ENCODE measurements around the gene ABCC11. TPM values are rescaled to one million over a fixed set of nuclear protein-coding genes. Genes with fewer than 3 reads are reported as not detected.
A peak's percentile ranks its signal among the peaks of the same experiment; 100 is the strongest.

Gene ABCC11
- total and polyA plus RNA-seq, 2 of the 13 experiments (the other 11 are each of a cell fraction or from before 2014, with no cell fraction given), result 1.0 to 1.4 TPM

DNA sequence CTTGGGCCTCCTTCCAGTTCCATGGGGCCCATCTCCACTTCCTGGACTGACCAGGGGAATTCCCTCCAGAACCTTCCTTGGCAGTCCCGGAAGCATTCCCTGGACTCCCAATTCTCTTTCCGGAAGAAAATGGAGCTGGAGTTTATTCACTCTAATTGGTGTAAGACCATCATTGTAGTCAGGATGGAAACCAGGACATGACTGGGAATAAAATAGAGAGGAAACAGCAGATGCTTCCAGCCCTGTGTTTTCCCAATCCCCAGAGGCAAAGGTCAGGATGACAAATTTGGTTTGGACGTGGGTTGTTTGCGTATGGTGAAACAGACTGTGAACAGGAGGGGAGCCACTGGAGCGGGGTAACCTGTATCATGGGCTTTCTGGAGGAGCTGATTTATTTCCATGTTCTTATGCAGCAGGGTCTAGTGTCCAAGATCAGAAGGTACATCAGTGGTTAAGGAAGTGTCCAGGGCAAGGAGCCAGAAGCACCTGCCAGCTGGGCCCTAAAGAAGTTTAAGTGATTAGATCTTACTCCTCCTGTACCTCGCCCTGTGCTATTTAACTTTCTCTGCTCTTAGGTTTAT is 11.7 kb downstream of the ABCC11 start (continued):
- TF ChIP-seq, protein P1, sequence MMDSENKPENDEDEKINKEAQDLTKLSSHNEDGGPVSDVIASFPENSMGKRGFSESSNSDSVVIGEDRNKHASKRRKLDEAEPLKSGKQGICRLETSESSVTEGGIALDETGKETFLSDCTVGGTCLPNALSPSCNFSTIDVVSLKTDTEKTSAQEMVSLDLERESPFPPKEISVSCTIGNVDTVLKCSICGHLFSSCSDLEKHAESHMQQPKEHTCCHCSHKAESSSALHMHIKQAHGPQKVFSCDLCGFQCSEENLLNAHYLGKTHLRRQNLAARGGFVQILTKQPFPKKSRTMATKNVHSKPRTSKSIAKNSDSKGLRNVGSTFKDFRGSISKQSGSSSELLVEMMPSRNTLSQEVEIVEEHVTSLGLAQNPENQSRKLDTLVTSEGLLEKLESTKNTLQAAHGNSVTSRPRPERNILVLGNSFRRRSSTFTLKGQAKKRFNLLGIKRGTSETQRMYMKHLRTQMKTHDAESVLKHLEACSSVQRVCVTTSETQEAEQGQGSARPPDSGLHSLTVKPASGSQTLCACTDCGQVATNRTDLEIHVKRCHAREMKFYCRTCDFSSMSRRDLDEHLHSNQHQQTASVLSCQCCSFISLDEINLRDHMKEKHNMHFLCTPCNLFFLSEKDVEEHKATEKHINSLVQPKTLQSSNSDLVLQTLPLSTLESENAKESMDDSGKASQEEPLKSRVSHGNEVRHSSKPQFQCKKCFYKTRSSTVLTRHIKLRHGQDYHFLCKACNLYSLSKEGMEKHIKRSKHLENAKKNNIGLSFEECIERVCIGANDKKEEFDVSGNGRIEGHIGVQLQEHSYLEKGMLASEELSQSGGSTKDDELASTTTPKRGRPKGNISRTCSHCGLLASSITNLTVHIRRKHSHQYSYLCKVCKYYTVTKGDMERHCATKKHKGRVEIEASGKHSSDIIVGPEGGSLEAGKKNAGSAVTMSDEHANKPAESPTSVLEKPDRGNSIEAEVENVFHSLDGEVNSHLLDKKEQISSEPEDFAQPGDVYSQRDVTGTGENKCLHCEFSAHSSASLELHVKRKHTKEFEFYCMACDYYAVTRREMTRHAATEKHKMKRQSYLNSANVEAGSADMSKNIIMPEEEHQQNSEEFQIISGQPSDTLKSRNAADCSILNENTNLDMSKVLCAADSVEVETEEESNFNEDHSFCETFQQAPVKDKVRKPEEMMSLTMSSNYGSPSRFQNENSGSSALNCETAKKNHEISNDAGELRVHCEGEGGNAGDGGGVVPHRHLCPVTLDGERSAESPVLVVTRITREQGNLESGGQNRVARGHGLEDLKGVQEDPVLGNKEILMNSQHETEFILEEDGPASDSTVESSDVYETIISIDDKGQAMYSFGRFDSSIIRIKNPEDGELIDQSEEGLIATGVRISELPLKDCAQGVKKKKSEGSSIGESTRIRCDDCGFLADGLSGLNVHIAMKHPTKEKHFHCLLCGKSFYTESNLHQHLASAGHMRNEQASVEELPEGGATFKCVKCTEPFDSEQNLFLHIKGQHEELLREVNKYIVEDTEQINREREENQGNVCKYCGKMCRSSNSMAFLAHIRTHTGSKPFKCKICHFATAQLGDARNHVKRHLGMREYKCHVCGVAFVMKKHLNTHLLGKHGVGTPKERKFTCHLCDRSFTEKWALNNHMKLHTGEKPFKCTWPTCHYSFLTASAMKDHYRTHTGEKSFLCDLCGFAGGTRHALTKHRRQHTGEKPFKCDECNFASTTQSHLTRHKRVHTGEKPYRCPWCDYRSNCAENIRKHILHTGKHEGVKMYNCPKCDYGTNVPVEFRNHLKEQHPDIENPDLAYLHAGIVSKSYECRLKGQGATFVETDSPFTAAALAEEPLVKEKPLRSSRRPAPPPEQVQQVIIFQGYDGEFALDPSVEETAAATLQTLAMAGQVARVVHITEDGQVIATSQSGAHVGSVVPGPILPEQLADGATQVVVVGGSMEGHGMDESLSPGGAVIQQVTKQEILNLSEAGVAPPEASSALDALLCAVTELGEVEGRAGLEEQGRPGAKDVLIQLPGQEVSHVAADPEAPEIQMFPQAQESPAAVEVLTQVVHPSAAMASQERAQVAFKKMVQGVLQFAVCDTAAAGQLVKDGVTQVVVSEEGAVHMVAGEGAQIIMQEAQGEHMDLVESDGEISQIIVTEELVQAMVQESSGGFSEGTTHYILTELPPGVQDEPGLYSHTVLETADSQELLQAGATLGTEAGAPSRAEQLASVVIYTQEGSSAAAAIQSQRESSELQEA (CRISPR knock-in tag; IDR thresholded peaks at IDR 0.05; ENCODE audit: not compliant biosample characterization), result no peak
- TF ChIP-seq, protein P2, sequence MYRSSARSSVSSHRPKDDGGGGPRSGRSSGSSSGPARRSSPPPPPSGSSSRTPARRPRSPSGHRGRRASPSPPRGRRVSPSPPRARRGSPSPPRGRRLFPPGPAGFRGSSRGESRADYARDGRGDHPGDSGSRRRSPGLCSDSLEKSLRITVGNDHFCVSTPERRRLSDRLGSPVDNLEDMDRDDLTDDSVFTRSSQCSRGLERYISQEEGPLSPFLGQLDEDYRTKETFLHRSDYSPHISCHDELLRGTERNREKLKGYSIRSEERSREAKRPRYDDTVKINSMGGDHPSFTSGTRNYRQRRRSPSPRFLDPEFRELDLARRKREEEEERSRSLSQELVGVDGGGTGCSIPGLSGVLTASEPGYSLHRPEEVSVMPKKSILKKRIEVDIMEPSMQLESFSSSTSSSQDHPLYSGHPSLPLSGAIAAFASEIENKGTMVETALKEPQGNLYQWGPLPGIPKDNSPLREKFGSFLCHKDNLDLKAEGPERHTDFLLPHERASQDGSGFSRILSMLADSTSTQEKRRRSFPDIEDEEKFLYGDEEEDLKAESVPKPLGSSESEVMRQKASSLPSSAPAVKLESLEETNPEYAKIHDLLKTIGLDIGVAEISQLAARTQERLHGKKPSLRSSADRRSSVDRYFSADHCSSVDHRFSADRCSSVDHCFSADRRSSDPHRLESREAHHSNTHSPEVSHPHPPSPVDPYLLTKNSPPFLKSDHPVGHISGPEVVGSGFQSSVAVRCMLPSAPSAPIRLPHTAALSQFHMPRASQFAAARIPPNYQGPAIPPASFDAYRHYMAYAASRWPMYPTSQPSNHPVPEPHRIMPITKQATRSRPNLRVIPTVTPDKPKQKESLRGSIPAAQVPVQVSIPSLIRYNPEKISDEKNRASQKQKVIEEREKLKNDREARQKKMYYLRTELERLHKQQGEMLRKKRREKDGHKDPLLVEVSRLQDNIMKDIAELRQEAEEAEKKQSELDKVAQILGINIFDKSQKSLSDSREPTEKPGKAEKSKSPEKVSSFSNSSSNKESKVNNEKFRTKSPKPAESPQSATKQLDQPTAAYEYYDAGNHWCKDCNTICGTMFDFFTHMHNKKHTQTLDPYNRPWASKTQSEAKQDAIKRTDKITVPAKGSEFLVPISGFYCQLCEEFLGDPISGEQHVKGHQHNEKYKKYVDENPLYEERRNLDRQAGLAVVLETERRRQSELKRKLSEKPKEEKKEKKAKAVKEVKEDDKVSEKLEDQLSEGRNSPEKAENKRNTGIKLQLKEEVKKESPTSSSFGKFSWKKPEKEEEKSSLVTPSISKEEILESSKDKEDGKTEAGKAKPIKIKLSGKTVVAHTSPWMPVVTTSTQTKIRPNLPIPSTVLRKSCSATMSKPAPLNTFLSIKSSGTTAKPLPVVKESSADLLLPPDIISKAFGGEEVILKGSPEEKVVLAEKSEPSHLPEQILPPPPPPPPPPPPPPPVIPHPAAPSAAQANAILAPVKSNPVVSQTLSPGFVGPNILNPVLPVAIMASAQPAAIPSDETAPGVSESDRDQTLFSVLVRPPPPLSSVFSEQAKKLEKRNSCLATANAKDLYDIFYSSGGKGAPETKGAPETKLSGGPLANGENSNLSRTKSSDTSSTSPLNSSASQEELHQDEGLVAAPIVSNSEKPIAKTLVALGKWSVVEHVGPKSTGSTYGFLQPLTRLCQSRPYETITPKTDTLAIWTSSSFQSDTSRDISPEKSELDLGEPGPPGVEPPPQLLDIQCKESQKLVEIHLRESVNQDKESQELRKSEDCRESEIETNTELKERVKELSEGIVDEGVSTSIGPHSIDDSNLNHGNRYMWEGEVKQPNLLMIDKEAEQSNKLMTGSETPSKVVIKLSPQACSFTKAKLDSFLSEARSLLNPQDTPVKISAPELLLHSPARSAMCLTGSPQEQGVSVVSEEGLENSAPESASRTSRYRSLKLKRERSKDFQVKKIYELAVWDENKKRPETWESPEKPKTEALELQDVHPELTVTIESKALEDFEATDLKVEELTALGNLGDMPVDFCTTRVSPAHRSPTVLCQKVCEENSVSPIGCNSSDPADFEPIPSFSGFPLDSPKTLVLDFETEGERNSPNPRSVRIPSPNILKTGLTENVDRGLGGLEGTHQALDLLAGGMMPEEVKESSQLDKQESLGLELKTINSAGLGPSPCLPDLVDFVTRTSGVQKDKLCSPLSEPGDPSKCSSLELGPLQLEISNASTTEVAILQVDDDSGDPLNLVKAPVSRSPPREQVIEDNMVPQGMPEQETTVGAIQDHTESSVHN (CRISPR knock-in tag; IDR thresholded peaks at IDR 0.05), result no peak
- TF ChIP-seq, protein P3, sequence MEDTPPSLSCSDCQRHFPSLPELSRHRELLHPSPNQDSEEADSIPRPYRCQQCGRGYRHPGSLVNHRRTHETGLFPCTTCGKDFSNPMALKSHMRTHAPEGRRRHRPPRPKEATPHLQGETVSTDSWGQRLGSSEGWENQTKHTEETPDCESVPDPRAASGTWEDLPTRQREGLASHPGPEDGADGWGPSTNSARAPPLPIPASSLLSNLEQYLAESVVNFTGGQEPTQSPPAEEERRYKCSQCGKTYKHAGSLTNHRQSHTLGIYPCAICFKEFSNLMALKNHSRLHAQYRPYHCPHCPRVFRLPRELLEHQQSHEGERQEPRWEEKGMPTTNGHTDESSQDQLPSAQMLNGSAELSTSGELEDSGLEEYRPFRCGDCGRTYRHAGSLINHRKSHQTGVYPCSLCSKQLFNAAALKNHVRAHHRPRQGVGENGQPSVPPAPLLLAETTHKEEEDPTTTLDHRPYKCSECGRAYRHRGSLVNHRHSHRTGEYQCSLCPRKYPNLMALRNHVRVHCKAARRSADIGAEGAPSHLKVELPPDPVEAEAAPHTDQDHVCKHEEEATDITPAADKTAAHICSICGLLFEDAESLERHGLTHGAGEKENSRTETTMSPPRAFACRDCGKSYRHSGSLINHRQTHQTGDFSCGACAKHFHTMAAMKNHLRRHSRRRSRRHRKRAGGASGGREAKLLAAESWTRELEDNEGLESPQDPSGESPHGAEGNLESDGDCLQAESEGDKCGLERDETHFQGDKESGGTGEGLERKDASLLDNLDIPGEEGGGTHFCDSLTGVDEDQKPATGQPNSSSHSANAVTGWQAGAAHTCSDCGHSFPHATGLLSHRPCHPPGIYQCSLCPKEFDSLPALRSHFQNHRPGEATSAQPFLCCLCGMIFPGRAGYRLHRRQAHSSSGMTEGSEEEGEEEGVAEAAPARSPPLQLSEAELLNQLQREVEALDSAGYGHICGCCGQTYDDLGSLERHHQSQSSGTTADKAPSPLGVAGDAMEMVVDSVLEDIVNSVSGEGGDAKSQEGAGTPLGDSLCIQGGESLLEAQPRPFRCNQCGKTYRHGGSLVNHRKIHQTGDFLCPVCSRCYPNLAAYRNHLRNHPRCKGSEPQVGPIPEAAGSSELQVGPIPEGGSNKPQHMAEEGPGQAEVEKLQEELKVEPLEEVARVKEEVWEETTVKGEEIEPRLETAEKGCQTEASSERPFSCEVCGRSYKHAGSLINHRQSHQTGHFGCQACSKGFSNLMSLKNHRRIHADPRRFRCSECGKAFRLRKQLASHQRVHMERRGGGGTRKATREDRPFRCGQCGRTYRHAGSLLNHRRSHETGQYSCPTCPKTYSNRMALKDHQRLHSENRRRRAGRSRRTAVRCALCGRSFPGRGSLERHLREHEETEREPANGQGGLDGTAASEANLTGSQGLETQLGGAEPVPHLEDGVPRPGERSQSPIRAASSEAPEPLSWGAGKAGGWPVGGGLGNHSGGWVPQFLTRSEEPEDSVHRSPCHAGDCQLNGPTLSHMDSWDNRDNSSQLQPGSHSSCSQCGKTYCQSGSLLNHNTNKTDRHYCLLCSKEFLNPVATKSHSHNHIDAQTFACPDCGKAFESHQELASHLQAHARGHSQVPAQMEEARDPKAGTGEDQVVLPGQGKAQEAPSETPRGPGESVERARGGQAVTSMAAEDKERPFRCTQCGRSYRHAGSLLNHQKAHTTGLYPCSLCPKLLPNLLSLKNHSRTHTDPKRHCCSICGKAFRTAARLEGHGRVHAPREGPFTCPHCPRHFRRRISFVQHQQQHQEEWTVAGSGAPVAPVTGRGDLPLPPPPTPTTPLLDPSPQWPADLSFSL (CRISPR knock-in tag; IDR thresholded peaks at IDR 0.05), result no peak
- no peak for TF ChIP-seq CAMTA2 (CRISPR knock-in tag; IDR thresholded peaks at IDR 0.05; ENCODE audit: borderline replicate concordance)
- peak; percentile 57; the same call in 1 of the 2 replicates for TF ChIP-seq PHF8 (CRISPR knock-in tag; IDR thresholded peaks at IDR 0.05)

Data from HepG2 (cell line).